Activated B cell treated with CpG ODN at 0.5 μM for 24 hours (primary cell): Measurements from ENCODE around the gene ZNF274. TPM values are rescaled to one million over a fixed set of nuclear protein-coding genes. Genes with fewer than 3 reads are reported as not detected.

Source experiments
- ATAC-seq: fragments of 200-7000 bp; cut with Tn5 transposase; one replicate; pipeline ENCODE4 v1.10.0; 2021; ENCODE audit warnings: low read depth, mild to moderate bottlenecking, moderate library complexity
- CTCF ChIA-PET: fragments of 350-600 bp; sonication (Branson Sonifier 250); formaldehyde crosslinking; loops from one replicate; lab custom pipeline; 2021; ENCODE audit warnings: antibody characterized with exemption; lab: Charles Lee
- POLR2A ChIA-PET: fragments of 350-600 bp; sonication (Branson Sonifier 250); formaldehyde crosslinking; loops from one replicate; lab custom pipeline; 2021; ENCODE audit warnings: antibody characterized with exemption; lab: Charles Lee
- DNase-seq: peaks from one replicate; pipeline ENCODE4 v3.0.0; 2022
- H3K27ac Mint-ChIP-seq: one replicate; pipeline ENCODE4 v1.8.0; 2020; ENCODE audit warnings: mixed read lengths
- H3K27me3 Mint-ChIP-seq: one replicate; pipeline ENCODE4 v1.8.0; 2021; ENCODE audit warnings: mixed read lengths
- H3K36me3 Mint-ChIP-seq: one replicate; pipeline ENCODE4 v1.8.0; 2021; ENCODE audit warnings: low read depth, mixed read lengths
- H3K4me1 Mint-ChIP-seq: one replicate; pipeline ENCODE4 v1.8.0; 2021; ENCODE audit warnings: mixed read lengths
- H3K4me3 Mint-ChIP-seq: one replicate; pipeline ENCODE4 v1.8.0; 2020; ENCODE audit warnings: mild to moderate bottlenecking, mixed read lengths
- H3K9me3 Mint-ChIP-seq: one replicate; pipeline ENCODE4 v1.8.0; 2020; ENCODE audit warnings: mixed read lengths
- CTCF ChIP-seq: fragments of 200-600 bp; IDR thresholded peaks from one replicate; pipeline ENCODE4 v1.8.0; 2022; ENCODE audit warnings: antibody characterized with exemption, mild to moderate bottlenecking
- intact Hi-C: fragments of 100-400 bp; cut with micrococcal nuclease; formaldehyde crosslinking; loops from one replicate; pipeline ENCODE4 v1.15.1; 2024
- total RNA-seq: library from RNA; stranded (reverse); gene quantifications from 2 replicates; pipeline ENCODE4 v1.2.3, GENCODE V29; 2022

The ZNF274 gene
- total RNA-seq, 1 donor from 2014 or later = 50.3 TPM

- Mint-ChIP-seq H3K27me3 (no peaks in the 10 kb centered on the region), H3K36me3 (peaks cover 62% of the 10 kb centered on the region), H3K4me3 (peak overlapping the region; percentile 92), H3K27ac (peak overlapping the region; percentile 98), H3K9me3 (peaks cover 21% of the 10 kb centered on the region), H3K4me1 (peaks cover 24% of the 10 kb centered on the region)
- ATAC-seq (no peak), DNase-seq (no peak)
- no peak for TF ChIP-seq CTCF
- intact Hi-C loops = loop anchor here (1.0 to 2.0 kb wide), 9 partner anchors 45 to 943 kb away; partner anchors contain the start of genes TRAPPC2B, TRIM28, ZNF211 and ZNF256
- CTCF ChIA-PET = interaction anchor here (1.3 to 1.6 kb wide), 2 partner anchors 44 to 396 kb away, joined by 3 read pairs; no protein-coding TSS in a partner anchor
- POLR2A ChIA-PET = interaction anchor here (0.6 to 2.6 kb wide), 30 partner anchors 10 to 1870 kb away, joined by 3 to 39 read pairs (median 5); partner anchors contain the start of genes ERVK3-1, ZBTB45, ZIK1 and ZNF132
Observed at GRCh38 chr19:58183817-58184215, 955 bp downstream of the ZNF274 start.

GRCh38 chr19:58196901-58197616 lies 14.2 kb downstream of the ZNF274 start:
- no peak for DNase-seq
- peaks cover 34% of the 10 kb centered on the region for H3K9me3 Mint-ChIP-seq
- no peak for TF ChIP-seq CTCF
- POLR2A ChIA-PET = no interaction called here
- H3K4me1 Mint-ChIP-seq = no peaks in the 10 kb centered on the region
- CTCF ChIA-PET = interaction anchor here (1.5 kb wide), 1 partner anchor 15 kb away, joined by 3 read pairs; no protein-coding TSS in a partner anchor
- ATAC-seq = no peak
- intact Hi-C loops = no loop called here
- H3K27ac Mint-ChIP-seq = no peak overlapping the region
- H3K27me3 Mint-ChIP-seq = no peaks in the 10 kb centered on the region
- H3K4me3 Mint-ChIP-seq = no peak overlapping the region
- peaks cover 95% of the 10 kb centered on the region for H3K36me3 Mint-ChIP-seq

- no peak for DNase-seq
- no peak overlapping the region for H3K27ac Mint-ChIP-seq
- H3K9me3 Mint-ChIP-seq = peaks cover 57% of the 10 kb centered on the region
- ATAC-seq = no peak
- no peak for TF ChIP-seq CTCF
- H3K4me1 Mint-ChIP-seq = no peaks in the 10 kb centered on the region
- peaks cover 96% of the 10 kb centered on the region for H3K36me3 Mint-ChIP-seq
- intact Hi-C loops = no loop called here
- H3K27me3 Mint-ChIP-seq = no peaks in the 10 kb centered on the region
- ChIA-PET POLR2A (no interaction called here), CTCF (no interaction called here)
- H3K4me3 Mint-ChIP-seq = no peak overlapping the region
Observed at GRCh38 chr19:58203814-58204475, 21.1 kb downstream of the ZNF274 start.

GRCh38 chr19:58204566-58204965 lies 21.7 kb downstream of the ZNF274 start:
- ChIA-PET CTCF (no interaction called here), POLR2A (interaction anchor here (0.6 kb wide), 1 partner anchor 14 kb away, joined by 6 read pairs; no protein-coding TSS in a partner anchor)
- Mint-ChIP-seq H3K4me1 (no peaks in the 10 kb centered on the region), H3K27ac (no peak overlapping the region), H3K36me3 (peaks cover 96% of the 10 kb centered on the region), H3K4me3 (no peak overlapping the region), H3K27me3 (no peaks in the 10 kb centered on the region), H3K9me3 (peaks cover 63% of the 10 kb centered on the region)
- ATAC-seq = no peak
- no peak for DNase-seq
- intact Hi-C loops = no loop called here
- TF ChIP-seq CTCF = no peak

- intact Hi-C loops = no loop called here
- Mint-ChIP-seq H3K27me3 (no peaks in the 10 kb centered on the region), H3K36me3 (peaks cover 95% of the 10 kb centered on the region), H3K4me3 (no peak overlapping the region), H3K4me1 (no peaks in the 10 kb centered on the region), H3K9me3 (peaks cover 78% of the 10 kb centered on the region), H3K27ac (no peak overlapping the region)
- no peak for DNase-seq
- no peak for ATAC-seq
- TF ChIP-seq CTCF = no peak
- ChIA-PET CTCF (no interaction called here), POLR2A (no interaction called here)
Observed at GRCh38 chr19:58209577-58209976, 26.7 kb downstream of the ZNF274 start.
